ENCODE results near the gene PACS2. TPM values are rescaled to one million over a fixed set of nuclear protein-coding genes. Genes with fewer than 3 reads are reported as not detected.

The PACS2 gene
- total and polyA plus RNA-seq, 3 donors from 2014 or later, result 99.2 to 174 (median 167) TPM

DNA sequence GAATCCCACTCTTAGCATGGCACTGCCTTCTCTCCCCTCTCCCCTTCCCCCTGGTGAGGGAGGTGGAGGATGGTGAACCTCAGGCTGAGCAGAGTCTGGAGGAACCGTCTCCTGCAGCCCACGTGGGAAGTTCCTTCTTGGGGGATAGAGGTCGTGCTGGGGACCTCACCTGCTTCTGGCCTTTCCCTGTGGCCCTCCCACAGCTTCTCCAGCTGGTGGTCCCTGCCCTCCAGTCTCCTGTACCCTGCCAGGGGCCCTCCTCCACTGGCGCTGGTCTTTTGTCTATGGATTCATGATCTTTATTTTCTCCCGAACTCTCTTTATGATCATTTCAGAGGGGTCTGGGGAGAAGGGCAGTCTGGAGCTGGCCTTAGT, 96.1 kb downstream of the PACS2 start:
- no peak overlapping the region for H3K27ac ChIP-seq
- H3K27me3 ChIP-seq, result no peaks in the 10 kb centered on the region
- H3K9me3 ChIP-seq, result no peaks in the 10 kb centered on the region
- intact Hi-C loops (cut with DNase I; ENCODE audit: low total_unique reads), result no loop called here
- peak overlapping the region in 1 of 2 donors; percentile 42 for H3K4me3 ChIP-seq
- H3K36me3 ChIP-seq (ENCODE audit: low read depth, missing control alignments), result no peaks in the 10 kb centered on the region
- peaks cover 14% of the 10 kb centered on the region for H3K4me1 ChIP-seq
- TF ChIP-seq POLR2A (IDR thresholded peaks at IDR 0.05), result no peak
- TF ChIP-seq, protein P1, sequence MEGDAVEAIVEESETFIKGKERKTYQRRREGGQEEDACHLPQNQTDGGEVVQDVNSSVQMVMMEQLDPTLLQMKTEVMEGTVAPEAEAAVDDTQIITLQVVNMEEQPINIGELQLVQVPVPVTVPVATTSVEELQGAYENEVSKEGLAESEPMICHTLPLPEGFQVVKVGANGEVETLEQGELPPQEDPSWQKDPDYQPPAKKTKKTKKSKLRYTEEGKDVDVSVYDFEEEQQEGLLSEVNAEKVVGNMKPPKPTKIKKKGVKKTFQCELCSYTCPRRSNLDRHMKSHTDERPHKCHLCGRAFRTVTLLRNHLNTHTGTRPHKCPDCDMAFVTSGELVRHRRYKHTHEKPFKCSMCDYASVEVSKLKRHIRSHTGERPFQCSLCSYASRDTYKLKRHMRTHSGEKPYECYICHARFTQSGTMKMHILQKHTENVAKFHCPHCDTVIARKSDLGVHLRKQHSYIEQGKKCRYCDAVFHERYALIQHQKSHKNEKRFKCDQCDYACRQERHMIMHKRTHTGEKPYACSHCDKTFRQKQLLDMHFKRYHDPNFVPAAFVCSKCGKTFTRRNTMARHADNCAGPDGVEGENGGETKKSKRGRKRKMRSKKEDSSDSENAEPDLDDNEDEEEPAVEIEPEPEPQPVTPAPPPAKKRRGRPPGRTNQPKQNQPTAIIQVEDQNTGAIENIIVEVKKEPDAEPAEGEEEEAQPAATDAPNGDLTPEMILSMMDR (IDR thresholded peaks at IDR 0.05), result no peak
- no peak for DNase-seq
- 43 to 51% methylated on average over 4 to 5 of the region's 5 CpGs for WGBS, 2 donors

DNA sequence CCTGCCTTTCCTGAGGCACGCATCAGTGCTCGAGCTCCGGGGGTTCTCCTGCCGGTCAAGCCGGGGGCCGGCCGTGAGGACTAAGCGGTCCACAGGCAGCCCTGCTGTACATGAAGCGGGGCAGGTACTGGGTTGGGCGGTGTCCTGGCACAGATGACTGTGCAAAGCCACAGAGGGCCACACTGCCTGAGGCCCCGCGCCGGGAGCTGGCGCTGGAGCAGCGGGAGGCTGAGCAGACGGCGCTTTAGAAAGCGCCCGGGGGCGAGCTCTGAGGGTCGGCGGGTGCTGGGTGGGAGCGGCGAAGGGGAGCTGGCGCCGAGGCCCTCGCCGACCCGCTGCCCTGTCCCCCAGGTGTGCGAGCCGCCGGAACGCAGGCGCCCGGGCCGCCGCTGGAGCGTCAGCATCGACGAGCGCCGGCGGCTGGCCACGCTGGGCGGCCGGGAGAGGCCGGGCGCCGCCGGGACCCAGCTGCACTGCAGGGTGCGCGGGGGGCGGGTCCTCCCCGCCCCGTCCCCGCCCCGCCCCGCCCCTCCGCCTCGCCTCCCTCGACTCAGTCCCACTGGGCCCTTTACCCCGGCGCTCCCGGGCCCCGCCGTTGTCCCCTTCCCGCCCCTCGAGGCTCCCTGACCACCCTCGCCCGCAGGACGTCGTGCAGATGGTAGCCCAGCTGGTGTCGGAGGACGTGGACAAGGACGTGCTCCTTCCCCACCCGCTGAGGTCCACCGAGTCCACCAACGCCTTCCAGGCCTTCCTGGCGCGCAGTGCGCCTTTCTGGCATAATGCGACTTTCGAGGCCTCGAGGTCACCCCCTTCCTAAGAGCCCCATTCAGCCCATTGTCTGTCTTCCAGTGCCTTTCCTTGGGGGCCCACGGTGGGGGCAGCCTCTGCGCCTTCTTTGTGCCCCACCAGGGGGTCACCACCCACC, 96.7 kb downstream of the PACS2 start:
- WGBS, 2 donors, result 12 to 14% methylated on average over 11 to 55 of the region's 86 CpGs
- H3K4me1 ChIP-seq, result peaks cover 14% of the 10 kb centered on the region

DNA sequence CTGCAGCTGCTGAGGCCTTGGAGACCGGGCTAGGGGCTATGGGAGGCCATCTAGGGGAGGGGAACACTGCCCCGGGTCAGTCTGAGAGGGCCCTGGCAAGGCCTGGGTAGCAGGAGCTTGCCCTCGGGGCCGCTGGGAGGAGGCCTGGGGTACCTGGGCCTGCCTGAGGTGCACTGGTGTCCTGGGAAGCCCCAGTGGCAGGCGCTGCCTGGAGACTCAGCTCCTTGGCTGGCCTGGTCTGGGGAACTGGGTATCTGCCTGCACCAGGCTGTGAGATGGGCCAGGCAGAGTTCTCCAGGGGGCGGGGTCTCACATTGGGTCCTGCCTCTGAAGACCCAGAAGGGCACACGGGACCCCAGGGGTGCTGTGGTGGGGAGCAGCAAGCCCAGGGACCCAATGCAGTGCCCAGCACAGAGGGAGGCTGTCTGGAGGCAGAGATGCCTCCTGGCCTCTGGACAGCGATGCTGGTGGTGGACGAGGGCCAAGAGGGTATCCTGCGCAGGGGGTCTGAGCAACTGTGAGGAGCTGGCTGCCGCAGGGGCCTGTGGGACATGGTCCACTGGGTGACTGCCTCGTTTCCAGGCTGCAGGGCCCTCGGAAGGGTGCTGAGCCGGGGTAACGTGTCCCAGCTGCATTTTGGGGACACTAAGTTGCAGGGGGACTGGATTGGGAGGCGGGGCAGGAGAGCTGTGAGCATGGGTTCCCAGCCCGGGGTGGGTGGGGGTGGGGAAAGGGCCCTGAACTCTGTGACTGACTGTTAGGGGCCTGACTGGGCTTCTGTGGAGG, 97.6 kb downstream of the PACS2 start:
- Histone ChIP-seq H3K27ac (no peak overlapping the region), H3K4me3 (no peak overlapping the region), H3K4me1 (peaks cover 14% of the 10 kb centered on the region), H3K9me3 (no peaks in the 10 kb centered on the region), H3K36me3 (ENCODE audit: low read depth, missing control alignments) (no peaks in the 10 kb centered on the region), H3K27me3 (no peaks in the 10 kb centered on the region)
- TF ChIP-seq, protein P1 (IDR thresholded peaks at IDR 0.05), result no peak
- no peak for TF ChIP-seq POLR2A (IDR thresholded peaks at IDR 0.05)
- intact Hi-C loops (cut with DNase I; ENCODE audit: low total_unique reads), result no loop called here
- no peak for DNase-seq
- 73 to 75% methylated on average over 2 to 17 of the region's 17 CpGs for WGBS, 2 donors

More for the DNA sequence above, 96.7 kb downstream of the PACS2 start:
- intact Hi-C loops (cut with DNase I; ENCODE audit: low total_unique reads), result no loop called here
- TF ChIP-seq, protein P1 (IDR thresholded peaks at IDR 0.05), result no peak
- no peak for TF ChIP-seq POLR2A (IDR thresholded peaks at IDR 0.05)
- Histone ChIP-seq H3K4me3 (peak overlapping the region; percentile 18 to 42), H3K27me3 (no peaks in the 10 kb centered on the region), H3K27ac (no peak overlapping the region), H3K36me3 (ENCODE audit: low read depth, missing control alignments) (no peaks in the 10 kb centered on the region), H3K9me3 (no peaks in the 10 kb centered on the region)
- DNase-seq, result no peak

DNA sequence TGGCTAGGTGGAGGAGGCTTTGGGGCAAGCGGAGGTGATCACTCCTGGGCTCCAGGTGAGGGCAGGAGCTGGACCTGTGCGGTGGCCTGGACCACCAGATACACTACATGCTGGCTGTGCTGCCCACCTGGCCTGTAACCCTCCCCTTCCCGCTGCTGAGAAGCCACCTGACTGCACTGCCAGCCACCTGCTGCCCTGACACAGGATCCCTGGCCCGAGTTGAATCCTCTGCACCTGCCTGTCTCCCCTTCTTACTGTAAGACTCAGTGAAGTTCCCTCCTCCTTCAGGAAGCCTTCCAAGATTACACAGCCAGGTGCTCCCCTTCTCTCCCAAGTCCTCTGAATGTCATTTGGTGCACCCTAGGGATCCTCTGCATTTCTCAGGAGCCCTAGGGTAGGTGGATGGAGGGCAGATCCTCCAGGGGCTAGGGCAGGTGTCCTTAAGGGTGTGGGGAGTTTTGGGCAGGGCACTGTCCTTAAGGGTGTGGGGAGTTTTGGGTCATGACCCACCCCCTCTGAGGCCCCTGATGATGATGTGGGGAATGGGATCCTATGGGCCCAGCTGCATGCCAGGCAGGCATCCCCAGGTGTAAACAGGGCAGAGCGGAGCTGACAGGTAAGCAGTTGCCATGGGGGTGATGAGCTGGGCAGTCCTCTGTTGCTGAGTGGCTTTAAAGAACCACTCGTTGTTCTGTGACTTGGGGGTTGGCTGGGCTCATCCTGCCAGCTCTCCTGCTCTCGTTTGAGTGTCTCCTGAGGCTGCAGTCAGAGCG, 98.4 kb downstream of the PACS2 start:
- no peak for TF ChIP-seq POLR2A (IDR thresholded peaks at IDR 0.05)
- TF ChIP-seq, protein P1 (IDR thresholded peaks at IDR 0.05), result no peak
- H3K27me3 ChIP-seq, result no peaks in the 10 kb centered on the region
- no peaks in the 10 kb centered on the region for H3K36me3 ChIP-seq (ENCODE audit: low read depth, missing control alignments)
- H3K4me1 ChIP-seq, result peaks cover 14% of the 10 kb centered on the region
- DNase-seq, result no peak
- 84 to 91% methylated on average over 7 to 8 of the region's 8 CpGs for WGBS, 2 donors
- intact Hi-C loops (cut with DNase I; ENCODE audit: low total_unique reads), result no loop called here
- no peak overlapping the region for H3K4me3 ChIP-seq
- H3K27ac ChIP-seq, result no peak overlapping the region
- H3K9me3 ChIP-seq, result no peaks in the 10 kb centered on the region

All from testis (tissue), 3 donors.